Measurements from ENCODE around the gene NR1H3. TPM values are rescaled to one million over a fixed set of nuclear protein-coding genes. Genes with fewer than 3 reads are reported as not detected.

NR1H3 gene
- total and polyA plus RNA-seq, 2 of the 4 experiments (the other 2 are of a cell fraction) = 9.1 to 13.6 TPM

DNA sequence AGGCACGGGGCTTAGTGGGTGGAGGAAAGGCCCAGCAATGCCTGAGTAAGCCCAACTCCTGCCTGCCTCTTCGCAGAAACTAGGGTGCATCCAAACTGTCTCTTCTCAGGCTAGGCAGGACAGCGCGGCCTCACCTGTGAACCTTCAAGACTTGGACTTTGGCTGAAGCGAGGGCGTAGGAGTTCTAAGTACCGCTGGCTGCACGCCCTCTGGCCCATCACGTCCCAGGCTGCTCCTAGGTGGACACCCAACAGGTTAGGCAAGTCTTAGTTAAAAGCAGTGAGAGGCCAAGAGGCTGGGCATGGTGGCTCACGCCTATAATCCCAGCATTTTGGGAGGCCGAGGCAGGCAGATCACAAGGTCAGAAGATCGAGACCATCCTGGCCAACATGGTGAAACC is 44.9 kb upstream of the NR1H3 start:
- Histone ChIP-seq H3K9me1 (ENCODE audit: insufficient read depth, low read length) (peaks cover 5% of the 10 kb centered on the region), H3K27me3 (ENCODE audit: control insufficient read depth, insufficient read depth, low read length) (no peaks in the 10 kb centered on the region), H3K4me2 (ENCODE audit: low read depth, low read length) (no peak overlapping the region), H4K5ac (ENCODE audit: low read depth, low read length) (no peak overlapping the region), H2AK5ac (ENCODE audit: low read depth, low read length) (0 out of 2 replicates have a peak overlapping the region, but pooled peaks have one; percentile 43), H3K4me1 (ENCODE audit: control insufficient read depth, insufficient read depth, low read length) (peaks cover 8% of the 10 kb centered on the region), H4K91ac (ENCODE audit: insufficient read depth, low read depth, low read length) (no peak overlapping the region), H3K18ac (ENCODE audit: low read depth, low read length) (no peak overlapping the region), H3K36me3 (ENCODE audit: control insufficient read depth, insufficient read depth, low read length) (peaks cover under 1% of the 10 kb centered on the region; the same call in 1 of the 2 replicates), H3K4ac (ENCODE audit: low read depth, low read length) (no peak overlapping the region; the same call in 1 of the 2 replicates), H2BK5ac (ENCODE audit: low read depth, low read length, poor library complexity, severe bottlenecking) (no peak overlapping the region), H3K9ac (ENCODE audit: low read depth, low read length) (no peak overlapping the region), H3K9me3 (ENCODE audit: control insufficient read depth, insufficient read depth, low read length) (no peaks in the 10 kb centered on the region), H2BK20ac (ENCODE audit: low read depth, low read length) (no peak overlapping the region), H3K14ac (replicated peaks; ENCODE audit: low read depth, low read length) (no peak overlapping the region), H4K20me1 (ENCODE audit: insufficient read depth, low read length) (peaks cover 12% of the 10 kb centered on the region), H4K8ac (ENCODE audit: low read depth in 2 of 2, low read length in 2 of 2) (no peak overlapping the region), H2AFZ (replicated peaks; ENCODE audit: low read length, poor library complexity) (peak overlapping the region; percentile 23), H3K56ac (ENCODE audit: extremely low read depth, insufficient read depth, low read length) (no peak overlapping the region), H3K27ac (ENCODE audit: insufficient read depth, low read length) (no peak overlapping the region), H3K23ac (ENCODE audit: low read depth, low read length) (no peak overlapping the region), H2AK9ac (replicated peaks; ENCODE audit: low read depth, low read length, poor library complexity) (peak overlapping the region; percentile 61), H2BK15ac (ENCODE audit: low read depth, low read length) (no peak overlapping the region), H3K79me1 (ENCODE audit: low read depth in 1 of 2, low read length in 2 of 2) (peaks cover 11 to 25% of the 10 kb centered on the region in 2 experiments), H3K4me3 (ENCODE audit: insufficient read depth, low read depth, low read length) (no peak overlapping the region), H2BK120ac (ENCODE audit: low read depth, low read length) (no peak overlapping the region)
- in situ Hi-C loops (cut with MboI; ENCODE audit: low sequenced_read_pairs) = no loop called here
- intact Hi-C loops (cut with micrococcal nuclease) = no loop called here
- DNase-seq (no peak), ATAC-seq (ENCODE audit: low read depth) (no peak)
- ChIA-PET POLR2A (ENCODE audit: unreplicated experiment) (no interaction called here), CTCF (no interaction called here)
- no peak for TF ChIP-seq CHD1 (IDR thresholded peaks at IDR 0.05; ENCODE audit: low read depth, low read length)
- TF ChIP-seq, protein P1, sequence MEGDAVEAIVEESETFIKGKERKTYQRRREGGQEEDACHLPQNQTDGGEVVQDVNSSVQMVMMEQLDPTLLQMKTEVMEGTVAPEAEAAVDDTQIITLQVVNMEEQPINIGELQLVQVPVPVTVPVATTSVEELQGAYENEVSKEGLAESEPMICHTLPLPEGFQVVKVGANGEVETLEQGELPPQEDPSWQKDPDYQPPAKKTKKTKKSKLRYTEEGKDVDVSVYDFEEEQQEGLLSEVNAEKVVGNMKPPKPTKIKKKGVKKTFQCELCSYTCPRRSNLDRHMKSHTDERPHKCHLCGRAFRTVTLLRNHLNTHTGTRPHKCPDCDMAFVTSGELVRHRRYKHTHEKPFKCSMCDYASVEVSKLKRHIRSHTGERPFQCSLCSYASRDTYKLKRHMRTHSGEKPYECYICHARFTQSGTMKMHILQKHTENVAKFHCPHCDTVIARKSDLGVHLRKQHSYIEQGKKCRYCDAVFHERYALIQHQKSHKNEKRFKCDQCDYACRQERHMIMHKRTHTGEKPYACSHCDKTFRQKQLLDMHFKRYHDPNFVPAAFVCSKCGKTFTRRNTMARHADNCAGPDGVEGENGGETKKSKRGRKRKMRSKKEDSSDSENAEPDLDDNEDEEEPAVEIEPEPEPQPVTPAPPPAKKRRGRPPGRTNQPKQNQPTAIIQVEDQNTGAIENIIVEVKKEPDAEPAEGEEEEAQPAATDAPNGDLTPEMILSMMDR (conservative IDR thresholded peaks at IDR 0.05; ENCODE audit: low read depth, low read length) = no peak
- TF ChIP-seq CEBPB (IDR thresholded peaks at IDR 0.05; ENCODE audit: low read depth, low read length) = no peak
- TF ChIP-seq SMC3 (IDR thresholded peaks at IDR 0.05; ENCODE audit: low read depth, low read length) = no peak
- TF ChIP-seq NFE2L2 (IDR thresholded peaks at IDR 0.05; ENCODE audit: low read depth, low read length) = no peak
- no TSS peak for BruUV-seq (replicated peaks)
- 98% methylated on average over 8 of the region's 12 CpGs; no CpG with 5 or more reads in 1 of the 2 experiments for WGBS, 2 experiments (ENCODE audit: extremely low coverage in 2 of 2, insufficient read length in 1 of 2)
- dilution Hi-C loops (cut with HindIII; ENCODE audit: low sequenced_read_pairs, unreplicated experiment) = no loop called here
